Lung (tissue), 12 donors: Measurements from ENCODE around the gene FBLN1. TPM values are rescaled to one million over a fixed set of nuclear protein-coding genes. Genes with fewer than 3 reads are reported as not detected.
A peak's percentile ranks its signal among the peaks of the same experiment; 100 is the strongest.

Experiments used
- ATAC-seq: fragments of 200-7000 bp; cut with Tn5 transposase; one replicate; pipeline ENCODE4 v1.9.1; 2020; ENCODE audit warnings: moderate number of reproducible peaks; ENCODE audit not compliant: insufficient read depth, low FRiP score
- DNase-seq, 3 donors: peaks; one replicate each; pipeline ENCODE4 v3.0.0-alpha.2; 2013 to 2017
- H3K27ac ChIP-seq, 2 donors: one replicate each; pipeline ENCODE4 v1.5.1; 2013; ENCODE audit warnings: mild to moderate bottlenecking in 2 of 2, moderate library complexity in 2 of 2, control low read depth in 1 of 2, inconsistent platforms in 1 of 2, low read depth in 1 of 2, low read length in 1 of 2
- H3K27me3 ChIP-seq, 3 donors: one replicate each; pipeline ENCODE4 v1.5.1; 2013; ENCODE audit warnings: low read length in 2 of 3; ENCODE audit not compliant: control insufficient read depth in 3 of 3, insufficient read depth in 3 of 3
- H3K36me3 ChIP-seq, 4 donors: one replicate each; pipeline ENCODE4 v1.5.1; 2013; ENCODE audit warnings: low read length in 4 of 4, mild to moderate bottlenecking in 1 of 4, moderate library complexity in 1 of 4; ENCODE audit not compliant: control insufficient read depth in 4 of 4, insufficient read depth in 4 of 4
- H3K4me1 ChIP-seq, 5 donors: one replicate each; pipeline ENCODE4 v1.5.1; 2013; ENCODE audit warnings: low read length in 5 of 5, mild to moderate bottlenecking in 2 of 5, moderate library complexity in 1 of 5; ENCODE audit not compliant: control insufficient read depth in 5 of 5, insufficient read depth in 5 of 5
- H3K4me3 ChIP-seq: one replicate; pipeline ENCODE4 v1.5.1; 2013; ENCODE audit warnings: mild to moderate bottlenecking, control low read depth, moderate library complexity
- H3K9ac ChIP-seq, 2 donors: one replicate each; pipeline ENCODE4 v1.5.1; 2013; ENCODE audit warnings: low read length in 2 of 2, control low read depth in 1 of 2; ENCODE audit not compliant: insufficient read depth in 1 of 2
- H3K9me3 ChIP-seq, 4 donors: one replicate each; pipeline ENCODE4 v1.5.1; 2013; ENCODE audit warnings: low read length in 3 of 4, mild to moderate bottlenecking in 1 of 4, moderate library complexity in 1 of 4; ENCODE audit not compliant: control insufficient read depth in 4 of 4, insufficient read depth in 3 of 4
- CTCF ChIP-seq: IDR thresholded peaks from 2 replicates; pipeline ENCODE4 v1.5.1; 2012; ENCODE audit warnings: mild to moderate bottlenecking; ENCODE audit errors: control extremely low read depth, extremely low read depth
- WGBS, 2 donors: extraction: QIAGEN DNeasy Blood & Tissue Kit; methylation state at CpG; one replicate each; pipeline ENCODE4 v1.1.7; 2013; 5-methylcytosine and 5-hydroxymethylcytosine counted together
- polyA plus RNA-seq, 2 donors: library from polyadenylated mRNA; stranded (reverse); fragments of 200-250 nt; gene quantifications; one replicate each; pipeline ENCODE4 v1.2.1, GENCODE V29; 2013
- total RNA-seq, 2 donors: library from RNA; depleted of rRNA in 1 of 2; stranded (reverse); fragments of >200 nt in 1 of 2; gene quantifications; one replicate each; pipeline ENCODE4 v1.2.1, GENCODE V29; 2014 to 2021
- donor health status: control.
- donor health status: control.
- donor health status: Bipolar disorder and iron deficiency.
- donor health status: healthy.
- donor health status: DM: yes; HTN: yes; CAD: no.

The FBLN1 gene
- total and polyA plus RNA-seq, 4 donors, result 82.7 to 357 (median 233) TPM

GRCh38 chr22:45508814-45509213 lies 6.1 kb downstream of the FBLN1 start:
- no peak for ATAC-seq
- Histone ChIP-seq H3K27me3 (no peaks in the 10 kb centered on the region), H3K9me3 (no peaks in the 10 kb centered on the region), H3K4me1 (peaks cover 0 to 79% (median 27%) of the 10 kb centered on the region in 5 donors), H3K36me3 (peaks cover 0 to 27% (median 9%) of the 10 kb centered on the region in 4 donors), H3K9ac (no peak overlapping the region), H3K4me3 (no peak overlapping the region), H3K27ac (no peak overlapping the region)
- no peak for TF ChIP-seq CTCF
- no peak for DNase-seq
- 91 to 96% methylated on average over 4 of the region's 4 CpGs for WGBS, 2 donors

DNA sequence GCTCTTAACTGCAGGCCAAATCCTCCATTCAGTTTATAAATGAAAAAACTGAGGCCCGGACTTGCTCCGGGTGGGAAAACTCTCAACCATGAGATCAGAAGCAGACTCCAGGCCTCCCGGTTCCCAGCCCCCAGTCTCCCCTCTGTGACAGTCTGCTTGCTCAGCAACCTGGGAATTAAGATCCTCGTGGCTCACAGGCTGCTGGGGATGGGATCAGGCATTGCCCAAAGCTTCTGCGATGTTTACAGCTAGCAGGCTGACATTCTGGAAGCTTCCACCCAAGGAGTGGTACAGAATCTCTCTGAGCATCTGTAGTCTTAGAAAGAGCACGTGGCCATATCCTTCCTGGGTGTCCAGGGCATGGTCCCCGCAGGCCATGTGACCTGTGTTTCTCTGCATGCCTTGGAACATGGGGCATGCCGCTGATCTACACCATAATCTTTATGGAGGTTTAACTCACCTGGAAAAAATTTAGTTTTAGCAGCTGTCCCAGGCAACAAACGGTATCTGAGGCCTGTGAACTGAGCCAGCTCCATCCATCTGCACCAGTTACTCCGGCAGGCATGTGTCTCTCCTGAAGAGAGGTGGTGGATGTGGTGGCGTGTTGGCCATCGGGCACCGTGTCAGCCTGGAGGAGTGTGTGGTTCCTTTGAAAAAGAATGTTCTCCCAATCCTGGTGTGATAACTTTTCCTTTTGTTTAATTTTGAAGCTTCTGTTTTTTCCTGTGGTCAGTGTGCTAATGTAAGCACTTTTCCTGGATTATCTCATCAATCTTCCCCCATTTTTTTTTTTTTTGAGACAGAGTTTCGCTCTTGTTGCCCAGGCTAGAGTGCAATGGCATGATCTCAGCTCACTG lies 7.9 kb downstream of the FBLN1 start:
- Histone ChIP-seq H3K36me3 (peaks cover 0 to 39% (median 17%) of the 10 kb centered on the region in 4 donors), H3K9ac (no peak overlapping the region), H3K27ac (peak overlapping the region in 1 of 2 donors; percentile 43), H3K4me3 (no peak overlapping the region), H3K27me3 (no peaks in the 10 kb centered on the region), H3K9me3 (no peaks in the 10 kb centered on the region), H3K4me1 (peaks cover 0 to 83% (median 27%) of the 10 kb centered on the region in 5 donors)
- WGBS, 2 donors, result 73 to 81% methylated on average over 14 of the region's 14 CpGs
- TF ChIP-seq CTCF, result no peak
- DNase-seq (peak in 1 of 3 donors; percentile 18), ATAC-seq (no peak)

- peak; percentile 28 for ATAC-seq
- no peaks in the 10 kb centered on the region for H3K27me3 ChIP-seq
- peak; percentile 75 to 89 (median 79) for DNase-seq
- H3K4me3 ChIP-seq, result no peak overlapping the region
- no peaks in the 10 kb centered on the region for H3K9me3 ChIP-seq
- peaks cover 0 to 34% (median 15%) of the 10 kb centered on the region in 4 donors for H3K36me3 ChIP-seq
- H3K4me1 ChIP-seq, result peaks cover 0 to 84% (median 25%) of the 10 kb centered on the region in 5 donors
- H3K27ac ChIP-seq, result peak overlapping the region in 1 of 2 donors; percentile 72
- WGBS, 2 donors, result 70 to 88% methylated on average over 8 of the region's 8 CpGs
- peak overlapping the region in 1 of 2 donors; percentile 23 for H3K9ac ChIP-seq
- TF ChIP-seq CTCF, result no peak
These were observed 9.2 kb downstream of the FBLN1 start for GRCh38 chr22:45511847-45512261.
